Upper lobe of left lung (tissue), 6 donors: ENCODE data around the gene STOX1. TPM values are rescaled to one million over a fixed set of nuclear protein-coding genes. Genes with fewer than 3 reads are reported as not detected.
"Not testable (repeated sequence)": the region's sequence is repeated elsewhere in the genome, so short reads cannot be mapped to it uniquely, and the experiment has no call there.

Experiments
- ATAC-seq, 2 donors: fragments of 200-7000 bp; cut with Tn5 transposase; one replicate each; pipeline ENCODE4 v1.9.1; 2022; ENCODE audit warnings: mild to moderate bottlenecking in 2 of 2, moderate library complexity in 2 of 2; ENCODE audit not compliant: low FRiP score in 2 of 2
- DNase-seq, 2 donors: peaks; one replicate each; pipeline ENCODE4 v3.0.0-alpha.2; 2019 to 2020
- H3K27ac ChIP-seq, 4 donors: fragments of 200-600 bp; sonication (generic); one replicate each; pipeline ENCODE4 v1.5.1; 2016 to 2019
- H3K27me3 ChIP-seq, 4 donors: fragments of 200-600 bp; sonication (generic); one replicate each; pipeline ENCODE4 v1.5.1; 2017 to 2019
- H3K36me3 ChIP-seq, 4 donors: fragments of 200-600 bp; sonication (generic); one replicate each; pipeline ENCODE4 v1.5.1; 2016 to 2019
- H3K4me1 ChIP-seq, 4 donors: fragments of 200-600 bp; sonication (generic); one replicate each; pipeline ENCODE4 v1.5.1; 2018 to 2019
- H3K4me3 ChIP-seq, 4 donors: fragments of 200-600 bp; sonication (generic); one replicate each; pipeline ENCODE4 v1.5.1; 2017 to 2019; ENCODE audit warnings: mild to moderate bottlenecking in 2 of 4, moderate library complexity in 1 of 4
- H3K9me3 ChIP-seq, 4 donors: fragments of 200-600 bp; sonication (generic); one replicate each; pipeline ENCODE4 v1.5.1; 2018 to 2019
- EP300 ChIP-seq, 4 donors: sonication (generic); formaldehyde crosslinking; IDR thresholded peaks; one replicate each; pipeline ENCODE4 v1.5.1; 2017; ENCODE audit warnings: antibody characterized with exemption in 4 of 4, control low read depth in 2 of 4
- POLR2A ChIP-seq, 4 donors: fragments of 450-650 bp; IDR thresholded peaks; one replicate each; pipeline ENCODE4 v1.5.1; 2016 to 2017; ENCODE audit warnings: antibody characterized with exemption in 4 of 4, mild to moderate bottlenecking in 2 of 4
- POLR2AphosphoS5 ChIP-seq, 2 donors: sonication (generic); formaldehyde crosslinking; IDR thresholded peaks; one replicate each; pipeline ENCODE4 v1.5.1; 2017; ENCODE audit warnings: antibody characterized with exemption in 2 of 2
- WGBS, 2 donors: methylation state at CpG; one replicate each; pipeline ENCODE4 v1.1.5; 2017 to 2018; 5-methylcytosine and 5-hydroxymethylcytosine counted together
- total RNA-seq, 6 donors: library from RNA; depleted of rRNA in 4 of 6; stranded (reverse); fragments of >200 nt in 4 of 6; gene quantifications; one replicate each; pipeline versions ENCODE4 v1.1.0 to v1.2.1, GENCODE V29; 2016 to 2021
- TF ChIP-seq, protein P1 (sequence below), 6 experiments: fragments of 450-650 bp in 4 of 6; fragments of 200-600 bp in 2 of 6; sonication (generic) in 2 of 6; IDR thresholded peaks; one replicate each; pipeline ENCODE4 v1.5.1; 2016 to 2019; ENCODE audit warnings: antibody characterized with exemption in 6 of 6
- donor health status: DM: no; HTN: no; CAD: no; lungs with moderate emphysema.
- donor health status: DM: no; HTN: yes; CAD: no; lungs with severe emphysema.

STOX1 gene
- total RNA-seq, 6 donors from 2014 or later, result 0.23 to 25.6 (median 3.1) TPM

DNA sequence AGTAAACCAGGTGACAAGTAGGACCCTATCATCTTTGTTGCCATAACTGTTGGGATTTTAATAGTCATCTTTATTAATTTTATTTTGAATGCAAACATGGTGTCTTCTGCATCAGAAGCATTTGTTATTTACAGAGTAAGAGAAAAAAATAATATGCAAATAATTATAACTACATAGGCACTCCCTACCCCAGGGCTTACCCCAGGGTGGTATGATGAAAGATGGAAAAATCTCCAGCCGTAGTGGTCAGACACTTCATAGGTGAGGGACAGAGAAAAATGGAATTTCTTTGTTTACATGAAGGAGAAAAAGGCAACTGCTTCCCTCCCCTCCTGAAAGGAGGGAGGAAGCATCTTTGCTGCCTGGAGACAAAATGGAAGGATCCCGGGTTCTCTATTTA is 29.7 kb downstream of the STOX1 start:
- Histone ChIP-seq H3K4me1 (no peaks in the 10 kb centered on the region), H3K36me3 (no peaks in the 10 kb centered on the region), H3K27ac (no peak overlapping the region), H3K4me3 (no peak overlapping the region), H3K27me3 (no peaks in the 10 kb centered on the region), H3K9me3 (peaks cover 0 to 21% (median 15%) of the 10 kb centered on the region in 4 donors)
- TF ChIP-seq, protein P1, sequence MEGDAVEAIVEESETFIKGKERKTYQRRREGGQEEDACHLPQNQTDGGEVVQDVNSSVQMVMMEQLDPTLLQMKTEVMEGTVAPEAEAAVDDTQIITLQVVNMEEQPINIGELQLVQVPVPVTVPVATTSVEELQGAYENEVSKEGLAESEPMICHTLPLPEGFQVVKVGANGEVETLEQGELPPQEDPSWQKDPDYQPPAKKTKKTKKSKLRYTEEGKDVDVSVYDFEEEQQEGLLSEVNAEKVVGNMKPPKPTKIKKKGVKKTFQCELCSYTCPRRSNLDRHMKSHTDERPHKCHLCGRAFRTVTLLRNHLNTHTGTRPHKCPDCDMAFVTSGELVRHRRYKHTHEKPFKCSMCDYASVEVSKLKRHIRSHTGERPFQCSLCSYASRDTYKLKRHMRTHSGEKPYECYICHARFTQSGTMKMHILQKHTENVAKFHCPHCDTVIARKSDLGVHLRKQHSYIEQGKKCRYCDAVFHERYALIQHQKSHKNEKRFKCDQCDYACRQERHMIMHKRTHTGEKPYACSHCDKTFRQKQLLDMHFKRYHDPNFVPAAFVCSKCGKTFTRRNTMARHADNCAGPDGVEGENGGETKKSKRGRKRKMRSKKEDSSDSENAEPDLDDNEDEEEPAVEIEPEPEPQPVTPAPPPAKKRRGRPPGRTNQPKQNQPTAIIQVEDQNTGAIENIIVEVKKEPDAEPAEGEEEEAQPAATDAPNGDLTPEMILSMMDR (IDR thresholded peaks at IDR 0.05), result no peak
- TF ChIP-seq POLR2A (IDR thresholded peaks at IDR 0.05) (no peak), EP300 (IDR thresholded peaks at IDR 0.05) (no peak), POLR2AphosphoS5 (IDR thresholded peaks at IDR 0.05) (no peak)
- WGBS, 2 donors, result 52 to 55% methylated on average over 2 of the region's 2 CpGs
- no peak for ATAC-seq
- no peak for DNase-seq

DNA sequence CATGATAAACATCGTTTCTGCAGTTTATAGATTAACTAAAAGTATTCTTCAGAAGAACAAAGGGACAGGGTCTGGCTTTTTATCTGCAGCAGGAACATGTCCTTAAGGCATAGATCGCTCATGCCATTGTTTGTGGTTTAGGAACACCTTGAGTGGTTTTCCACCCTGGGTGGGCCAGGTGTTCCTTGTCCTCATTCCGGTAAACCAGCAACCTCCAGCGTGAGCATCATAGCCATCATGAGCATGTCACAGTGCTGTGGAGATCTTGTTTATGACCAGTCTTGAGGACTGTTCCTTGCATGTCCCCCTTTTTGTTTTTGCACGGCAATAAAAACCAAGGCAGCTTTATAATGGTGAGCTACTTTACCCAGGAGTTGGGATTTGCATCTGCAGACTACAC is 33.9 kb downstream of the STOX1 start:
- Histone ChIP-seq H3K4me3 (no peak overlapping the region), H3K27me3 (no peaks in the 10 kb centered on the region), H3K27ac (no peak overlapping the region), H3K4me1 (no peaks in the 10 kb centered on the region), H3K9me3 (peaks cover 0 to 23% (median 16%) of the 10 kb centered on the region in 4 donors), H3K36me3 (no peaks in the 10 kb centered on the region)
- DNase-seq (no peak), ATAC-seq (no peak)
- no peak for TF ChIP-seq POLR2A (IDR thresholded peaks at IDR 0.05)
- TF ChIP-seq, protein P1 (IDR thresholded peaks at IDR 0.05), result no peak
- no peak for TF ChIP-seq POLR2AphosphoS5 (IDR thresholded peaks at IDR 0.05)
- no peak for TF ChIP-seq EP300 (IDR thresholded peaks at IDR 0.05)
- WGBS, 2 donors, result 90 to 92% methylated on average over 5 of the region's 5 CpGs

DNA sequence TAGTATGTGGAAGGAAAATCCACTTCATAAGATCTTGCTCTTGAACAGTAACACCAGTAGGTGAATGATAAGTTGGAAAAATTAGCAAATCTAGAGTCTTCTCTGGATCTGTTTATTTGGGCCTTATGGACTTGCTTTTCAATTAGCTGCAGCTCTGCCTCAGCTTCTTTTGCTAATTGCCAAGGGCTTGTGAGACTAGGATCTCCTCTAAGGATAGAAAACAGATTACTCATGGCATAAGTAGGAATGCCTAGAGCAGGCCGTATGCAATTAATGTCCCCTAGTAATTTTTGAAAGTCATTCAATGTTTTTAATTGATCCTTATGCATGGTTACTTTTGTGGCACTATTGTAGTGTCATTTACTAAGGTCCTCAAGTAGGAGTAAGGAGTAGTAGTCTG is 37.3 kb downstream of the STOX1 start:
- no peak for DNase-seq
- Histone ChIP-seq H3K4me3 (no peak overlapping the region), H3K4me1 (no peaks in the 10 kb centered on the region), H3K27ac (no peak overlapping the region), H3K36me3 (no peaks in the 10 kb centered on the region), H3K9me3 (peaks cover 0 to 23% (median 16%) of the 10 kb centered on the region in 4 donors), H3K27me3 (no peaks in the 10 kb centered on the region)
- 92 to 95% methylated on average over 1 of the region's 1 CpG for WGBS, 2 donors
- no peak for TF ChIP-seq POLR2AphosphoS5 (IDR thresholded peaks at IDR 0.05)
- ATAC-seq, result no peak

DNA sequence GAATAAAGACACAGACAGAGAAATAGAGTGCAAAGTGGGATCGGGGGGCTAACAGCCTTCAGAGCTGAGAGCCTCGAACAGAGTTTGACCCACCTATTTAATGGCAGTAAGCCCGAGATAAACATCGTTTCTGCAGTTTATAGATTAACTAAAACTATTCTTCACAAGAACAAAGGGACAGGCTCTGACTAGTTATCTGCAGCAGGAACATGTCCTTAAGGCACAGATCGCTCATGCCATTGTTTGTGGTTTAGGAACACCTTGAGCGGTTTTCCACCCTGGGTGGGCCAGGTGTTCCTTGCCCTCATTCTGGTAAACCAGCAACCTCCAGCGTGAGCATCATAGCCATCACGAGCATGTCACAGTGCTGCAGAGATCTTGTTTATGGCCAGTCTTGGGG is 40.8 kb downstream of the STOX1 start:
- not testable (repeated sequence) for H3K4me3 ChIP-seq, ATAC-seq, H3K9me3 ChIP-seq, H3K27me3 ChIP-seq, DNase-seq, H3K27ac ChIP-seq, H3K4me1 ChIP-seq, H3K36me3 ChIP-seq
- WGBS, 2 donors, result 98% methylated on average over 8 of the region's 8 CpGs

DNA sequence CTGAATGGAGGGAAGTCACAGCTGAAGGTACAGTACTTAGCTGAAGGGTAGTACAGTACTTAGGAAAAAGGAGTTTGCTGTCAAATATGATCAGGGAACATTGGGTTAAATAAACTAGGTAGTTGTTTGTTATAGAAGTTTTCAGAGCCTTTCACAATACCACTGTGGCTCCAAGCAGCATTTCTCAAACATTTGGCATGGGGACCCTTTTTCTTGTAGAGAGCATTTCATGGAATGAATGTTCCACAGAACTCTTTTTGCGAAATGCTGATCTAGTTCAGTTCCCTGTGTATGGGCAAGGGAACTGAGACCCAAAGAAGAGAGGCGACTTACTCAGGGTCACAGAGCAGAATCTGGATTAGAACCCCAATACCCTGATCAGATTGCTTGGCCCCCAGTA is 42.3 kb downstream of the STOX1 start:
- no peak for ATAC-seq
- no peaks in the 10 kb centered on the region for H3K4me1 ChIP-seq
- no peaks in the 10 kb centered on the region for H3K27me3 ChIP-seq
- no peak overlapping the region for H3K4me3 ChIP-seq
- no peak overlapping the region for H3K27ac ChIP-seq
- TF ChIP-seq EP300 (IDR thresholded peaks at IDR 0.05), result no peak
- TF ChIP-seq POLR2A (IDR thresholded peaks at IDR 0.05), result no peak
- no peak for TF ChIP-seq POLR2AphosphoS5 (IDR thresholded peaks at IDR 0.05)
- TF ChIP-seq, protein P1 (IDR thresholded peaks at IDR 0.05), result no peak
- no peaks in the 10 kb centered on the region for H3K9me3 ChIP-seq
- H3K36me3 ChIP-seq, result no peaks in the 10 kb centered on the region
- WGBS, 2 donors, result 42 to 47% methylated on average over 2 of the region's 2 CpGs
- no peak for DNase-seq

DNA sequence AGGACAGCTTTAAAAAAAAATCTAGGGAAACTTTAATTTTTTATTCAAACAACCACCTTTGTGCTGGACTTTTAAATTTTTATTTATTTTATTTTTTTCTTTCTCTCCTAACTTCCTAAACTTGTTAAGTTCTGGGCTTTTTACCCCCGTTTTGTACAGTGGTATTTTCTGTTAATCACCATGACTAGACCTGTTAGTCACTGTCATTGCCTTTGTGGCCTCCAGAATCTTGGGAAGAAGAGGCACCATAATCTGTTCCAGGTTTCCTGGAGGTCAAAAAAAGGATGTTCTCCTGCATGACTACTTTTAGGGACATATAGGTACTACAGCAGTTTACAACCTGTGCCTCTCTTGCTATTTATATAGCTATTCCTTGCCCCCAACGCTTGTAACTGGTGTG is 42.7 kb downstream of the STOX1 start:
- H3K36me3 ChIP-seq, result no peaks in the 10 kb centered on the region
- TF ChIP-seq, protein P1 (IDR thresholded peaks at IDR 0.05), result no peak
- no peak for TF ChIP-seq POLR2AphosphoS5 (IDR thresholded peaks at IDR 0.05)
- DNase-seq, result no peak
- WGBS, 2 donors, result 84 to 88% methylated on average over 2 of the region's 2 CpGs
- H3K27me3 ChIP-seq, result no peaks in the 10 kb centered on the region
- H3K4me1 ChIP-seq, result no peaks in the 10 kb centered on the region
- H3K9me3 ChIP-seq, result no peaks in the 10 kb centered on the region
- no peak overlapping the region for H3K27ac ChIP-seq
- no peak for ATAC-seq
- no peak overlapping the region for H3K4me3 ChIP-seq
